Measurements from ENCODE around the gene SLC27A4. TPM values are rescaled to one million over a fixed set of nuclear protein-coding genes. Genes with fewer than 3 reads are reported as not detected.
A peak's percentile ranks its signal among the peaks of the same experiment; 100 is the strongest.

SLC27A4 gene
- total RNA-seq, result 18.5 and 46.8 TPM in 2 replicates

DNA sequence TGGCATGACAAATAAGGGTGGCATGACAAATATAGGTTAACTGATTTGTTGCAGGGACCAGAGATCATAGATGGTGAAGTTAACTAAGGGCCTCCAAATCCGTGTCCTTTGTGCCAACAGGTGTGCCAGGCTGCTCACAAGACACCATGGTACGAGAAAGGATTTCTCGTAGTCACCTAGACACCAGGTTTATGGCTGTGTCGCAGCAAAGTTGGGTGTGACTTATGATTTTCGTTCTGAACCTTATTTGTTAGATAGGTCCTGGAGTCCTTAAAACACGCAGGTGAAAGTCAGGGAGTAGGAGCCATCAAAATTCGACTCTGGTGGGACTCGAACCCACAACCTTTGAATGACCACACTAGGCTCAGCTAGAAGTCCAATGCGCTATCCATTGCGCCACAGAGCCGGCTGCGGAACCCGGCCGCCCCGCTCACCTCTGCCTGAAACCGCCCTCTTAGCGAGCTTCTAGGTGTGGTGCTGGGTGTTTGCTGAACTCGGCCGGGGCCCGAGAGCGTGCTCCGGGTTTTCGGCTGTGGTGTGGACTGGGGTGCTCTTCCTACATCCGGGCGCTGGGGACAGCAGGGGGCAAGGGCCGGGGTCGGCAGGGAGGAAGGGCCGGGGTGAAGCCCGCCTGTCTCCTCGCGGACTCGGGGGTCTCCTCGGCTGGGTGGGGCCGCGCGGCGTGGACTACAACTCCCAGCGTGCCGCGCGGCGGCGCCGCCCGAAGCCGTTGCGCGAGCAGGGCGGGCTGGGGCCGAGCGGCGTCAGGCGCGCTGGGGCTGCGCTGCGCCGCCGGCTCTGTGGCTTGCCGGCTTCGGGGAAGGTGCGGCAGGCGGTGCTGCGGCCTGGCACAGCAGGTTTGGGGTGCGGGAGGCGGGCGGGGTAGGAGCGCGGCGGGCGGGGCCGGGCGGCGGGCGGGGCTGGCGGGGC is at the start of gene SLC27A4:
SLC27A4 (plus strand) TSS at position 767 of the 930 bp plus-strand sequence. CDS start 2,606 bp downstream, outside the sequence.
- peak; percentile 79 to 83 for DNase-seq (ENCODE audit: low read depth in 2 of 2)

DNA sequence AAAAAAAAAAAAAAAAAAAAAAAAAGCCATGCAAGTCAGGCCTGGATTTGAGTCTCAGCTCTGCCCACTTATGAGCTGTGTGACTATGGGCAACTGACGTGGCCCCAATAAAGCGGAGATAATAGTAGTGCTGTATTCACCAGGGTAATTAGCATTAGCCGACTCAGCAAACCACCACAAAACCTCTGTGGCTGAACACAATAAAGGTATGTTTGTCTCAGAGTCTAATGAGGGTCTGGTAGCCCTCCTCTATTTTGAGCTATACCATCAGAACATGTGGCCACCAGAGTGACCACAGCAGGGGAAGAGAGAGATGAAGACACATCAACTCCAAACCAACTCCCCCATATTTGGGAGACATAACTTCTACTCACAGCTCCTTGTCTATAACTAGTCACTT is 48.3 kb upstream of the SLC27A4 start:
- no peak for DNase-seq (ENCODE audit: low read depth in 2 of 2)

DNA sequence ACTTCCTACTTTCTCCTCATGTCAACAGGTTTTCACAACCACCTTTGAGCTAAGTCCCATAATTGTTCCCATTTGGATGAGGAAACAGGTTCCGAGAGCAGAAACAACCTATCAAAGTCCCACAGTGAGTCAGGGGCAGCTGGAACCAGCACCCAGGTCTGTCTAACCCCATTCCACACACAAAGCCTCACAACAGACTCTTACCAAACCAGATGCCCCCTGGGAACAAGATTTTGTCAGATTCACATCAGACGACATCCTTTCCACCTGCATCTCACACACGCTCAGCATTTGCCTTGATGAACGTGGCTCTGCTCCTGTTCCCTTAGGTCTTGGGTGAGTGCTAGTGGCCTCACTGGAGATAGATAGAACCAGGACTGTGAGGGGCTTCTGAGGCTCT is 47.2 kb upstream of the SLC27A4 start:
- no peak for DNase-seq (ENCODE audit: low read depth in 2 of 2)

DNA sequence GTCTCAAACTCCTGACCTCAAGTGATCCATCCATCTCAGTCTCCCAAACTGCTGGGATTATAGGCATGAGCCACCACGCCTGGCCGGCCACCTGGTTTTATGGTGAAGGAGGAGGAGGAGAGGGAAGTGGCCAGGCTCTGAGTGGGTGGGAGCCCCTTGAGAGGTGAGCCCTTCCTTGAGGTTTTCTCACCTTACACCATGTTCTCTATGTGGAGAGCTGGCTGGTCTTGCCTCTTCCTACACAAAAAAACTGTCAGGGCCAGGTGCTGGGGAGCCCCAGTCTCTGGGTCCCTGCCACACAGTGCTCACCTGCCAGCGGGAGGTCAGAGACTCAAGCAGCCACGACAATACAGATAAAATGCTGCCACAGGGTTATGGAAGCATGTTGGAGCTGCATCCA is 46.2 kb upstream of the SLC27A4 start:
- no peak for DNase-seq (ENCODE audit: low read depth in 2 of 2)

DNA sequence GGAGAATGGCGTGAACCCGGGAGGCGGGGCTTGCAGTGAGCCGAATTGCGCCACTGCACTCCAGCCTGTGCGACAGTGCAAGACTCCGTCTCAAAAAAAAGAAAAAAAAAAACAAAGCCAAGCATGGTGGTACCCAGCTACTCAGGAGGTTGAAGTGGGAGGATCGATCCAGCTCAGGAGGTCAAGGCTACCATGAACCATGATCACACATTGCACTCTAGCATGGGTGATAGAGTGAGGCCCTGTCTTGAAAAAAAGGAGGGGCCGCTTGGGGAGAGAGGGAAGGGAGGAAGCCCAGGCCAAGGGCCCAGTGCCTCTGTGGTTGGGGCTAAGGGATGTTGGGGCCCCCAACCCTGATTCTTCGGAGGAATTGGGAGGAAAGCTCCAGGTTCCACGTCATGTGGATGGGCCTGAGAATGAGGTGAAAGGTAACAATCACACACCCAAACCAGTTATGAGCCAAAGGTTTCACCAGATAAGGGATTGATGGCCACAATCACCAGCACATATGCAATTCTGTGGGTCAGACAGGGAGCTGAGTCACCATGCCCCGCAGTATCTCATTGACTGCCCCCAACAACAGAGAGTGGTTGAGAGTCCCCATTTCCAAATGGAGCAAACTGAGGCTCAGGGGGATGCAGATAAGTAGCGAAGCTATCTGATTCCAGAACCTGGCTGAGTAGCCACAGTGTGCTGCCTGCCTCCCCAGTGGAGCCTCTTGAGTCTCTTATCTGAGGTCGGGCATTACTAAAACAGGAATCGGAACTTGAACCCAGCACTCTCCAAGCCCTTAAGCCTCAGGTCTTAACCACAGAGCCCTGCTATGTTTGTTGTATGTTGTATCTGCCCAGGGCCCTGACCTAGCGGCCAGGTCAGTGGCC is 43.7 kb upstream of the SLC27A4 start:
- DNase-seq (ENCODE audit: low read depth in 2 of 2), result no peak

DNA sequence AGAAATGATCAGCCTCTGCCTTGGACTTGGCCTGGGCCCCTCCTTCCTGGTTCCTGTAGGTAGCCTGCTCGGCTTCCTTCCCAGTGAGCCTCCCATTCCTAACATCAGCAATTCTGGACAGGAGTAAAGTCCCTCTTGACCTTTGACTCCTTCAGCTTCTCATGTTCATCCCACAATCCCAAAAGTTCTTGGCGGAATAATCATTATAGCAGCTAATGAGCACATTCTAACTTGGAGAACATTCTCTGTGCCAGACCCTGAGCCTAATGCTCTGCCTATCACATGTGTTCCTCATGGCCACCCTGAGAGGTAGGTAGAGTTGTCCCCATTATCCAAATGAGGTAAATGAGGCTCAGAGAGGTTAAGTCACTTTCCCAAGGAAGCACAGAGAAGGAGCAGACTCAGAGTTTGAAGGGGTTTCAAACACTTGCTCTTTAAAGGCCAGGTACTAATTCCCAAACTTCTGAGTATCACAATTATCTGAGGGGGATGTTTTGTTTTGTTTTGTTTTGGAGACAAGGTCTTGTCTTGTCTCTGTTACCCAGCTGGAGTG is 43.0 kb upstream of the SLC27A4 start:
- no peak for DNase-seq (ENCODE audit: low read depth in 2 of 2)

DNA sequence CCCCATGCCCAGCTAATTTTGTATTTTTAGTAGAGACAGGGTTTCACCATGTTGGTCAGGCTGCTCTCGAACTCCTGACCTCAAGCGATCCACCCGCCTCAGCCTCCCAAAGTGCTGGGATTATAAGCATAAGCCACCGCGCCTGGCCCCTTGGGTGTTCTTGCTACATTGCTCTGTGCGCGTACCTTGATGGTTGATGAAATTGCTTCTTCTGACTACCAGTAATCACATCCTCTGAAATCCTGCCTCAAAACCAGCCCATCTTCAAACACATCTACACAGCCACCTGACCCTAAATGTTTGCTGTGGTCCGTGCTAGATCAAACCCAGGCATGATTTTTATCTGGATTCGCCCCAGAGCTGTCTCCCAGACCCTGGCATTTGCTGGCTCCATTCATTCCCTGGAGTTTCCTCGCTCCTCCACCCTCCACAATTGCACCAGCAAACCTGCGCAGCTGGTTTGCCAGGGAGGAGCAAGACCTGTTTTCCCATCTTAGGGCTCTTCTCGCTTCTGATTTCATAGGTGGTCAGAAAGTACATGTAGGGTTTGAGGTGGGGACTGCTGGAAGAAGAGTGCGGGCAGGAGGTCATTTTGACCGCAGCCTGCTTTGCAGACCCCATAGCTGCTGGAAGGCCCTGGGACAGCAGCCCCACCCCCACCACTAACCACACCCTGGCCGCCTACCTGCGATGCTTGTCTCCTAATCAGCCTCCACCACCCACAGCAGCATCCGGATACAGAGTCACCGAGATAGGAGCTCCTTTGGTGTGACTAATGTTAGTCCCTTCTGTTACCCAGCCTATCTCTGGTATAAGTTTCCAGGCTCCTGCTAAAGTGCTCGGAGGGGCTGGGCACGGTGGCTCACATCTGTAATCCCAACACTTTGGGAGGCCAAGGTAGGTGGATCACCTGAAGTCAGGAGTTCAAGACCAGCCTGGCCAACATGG is 41.5 kb upstream of the SLC27A4 start:
- no peak for DNase-seq (ENCODE audit: low read depth in 2 of 2)

DNA sequence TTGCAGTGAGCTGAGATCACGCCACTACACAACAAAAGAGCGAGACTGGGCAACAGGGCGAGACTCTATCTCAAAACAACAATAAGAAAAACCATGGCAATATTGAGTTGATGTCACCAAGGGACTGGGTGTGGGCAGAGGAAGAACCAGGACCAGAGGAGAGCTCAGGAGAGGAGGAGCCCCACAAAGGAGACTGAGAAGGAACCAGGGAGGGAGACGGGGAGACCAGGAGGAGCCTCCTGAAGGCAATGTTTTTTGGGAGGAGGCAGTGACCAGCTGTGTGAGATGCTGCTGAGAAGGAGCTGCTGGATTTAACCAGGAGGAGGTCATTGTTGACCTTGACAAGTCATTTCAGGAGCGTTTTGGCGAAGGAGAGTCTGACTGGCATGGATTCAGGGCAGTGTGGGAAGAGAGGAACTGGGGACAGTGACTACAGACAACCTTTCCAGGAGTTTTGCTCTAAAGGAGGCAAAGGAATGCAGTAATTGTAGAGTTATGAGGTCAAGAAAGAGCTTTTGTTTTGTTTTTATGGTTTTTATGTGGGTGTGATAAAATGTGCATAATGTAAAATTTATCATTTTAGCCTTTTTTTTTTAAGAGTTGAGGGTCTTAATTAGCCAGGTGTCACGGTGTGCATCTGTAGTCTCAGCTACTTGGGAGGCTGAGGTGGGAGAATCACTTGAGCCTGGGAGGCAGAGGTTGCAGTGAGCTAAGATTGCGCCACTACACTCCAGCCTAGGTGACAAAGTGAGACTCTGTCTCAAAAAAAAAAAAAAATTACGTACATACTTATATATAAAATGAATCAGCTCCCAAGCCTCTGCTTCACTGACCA is 36.0 kb upstream of the SLC27A4 start:
- DNase-seq (ENCODE audit: low read depth in 2 of 2), result no peak

DNA sequence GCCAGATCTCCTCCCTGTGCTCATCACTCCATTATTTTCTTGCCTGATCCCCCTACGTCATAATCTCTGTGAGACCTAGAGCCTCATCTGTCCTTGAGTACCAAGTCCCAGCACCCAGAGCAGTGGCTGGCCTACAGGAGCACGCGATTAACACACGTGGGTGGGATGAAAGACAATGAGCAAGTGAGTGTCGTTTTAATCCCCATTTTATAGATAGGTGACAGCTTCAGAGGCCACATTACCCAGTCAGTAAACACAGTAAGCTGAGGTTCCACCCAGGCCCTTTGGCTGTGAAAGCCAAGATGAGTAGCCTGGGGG is 35.4 kb upstream of the SLC27A4 start:
- no peak for DNase-seq (ENCODE audit: low read depth in 2 of 2)

DNA sequence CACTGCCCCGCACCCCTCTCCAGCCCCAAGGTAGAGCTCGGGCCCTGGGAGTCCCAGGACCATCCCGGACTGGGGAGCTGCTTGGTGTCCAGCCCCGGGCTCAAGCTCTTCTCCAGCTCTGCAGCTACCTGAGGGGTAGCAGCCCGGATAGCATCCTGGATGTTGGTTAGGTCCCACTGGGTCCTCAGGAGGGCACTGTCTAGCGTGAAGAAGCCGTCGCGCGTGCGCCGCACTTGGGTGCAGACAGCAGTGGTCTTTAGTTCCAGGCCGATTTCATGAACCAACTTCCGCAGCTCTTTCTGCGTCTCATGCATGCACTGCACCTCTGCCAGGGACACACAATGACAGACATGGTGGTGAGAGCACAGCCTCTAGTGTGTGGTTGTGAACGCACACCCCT is 30.8 kb upstream of the SLC27A4 start:
- DNase-seq (ENCODE audit: low read depth in 2 of 2), result no peak

DNA sequence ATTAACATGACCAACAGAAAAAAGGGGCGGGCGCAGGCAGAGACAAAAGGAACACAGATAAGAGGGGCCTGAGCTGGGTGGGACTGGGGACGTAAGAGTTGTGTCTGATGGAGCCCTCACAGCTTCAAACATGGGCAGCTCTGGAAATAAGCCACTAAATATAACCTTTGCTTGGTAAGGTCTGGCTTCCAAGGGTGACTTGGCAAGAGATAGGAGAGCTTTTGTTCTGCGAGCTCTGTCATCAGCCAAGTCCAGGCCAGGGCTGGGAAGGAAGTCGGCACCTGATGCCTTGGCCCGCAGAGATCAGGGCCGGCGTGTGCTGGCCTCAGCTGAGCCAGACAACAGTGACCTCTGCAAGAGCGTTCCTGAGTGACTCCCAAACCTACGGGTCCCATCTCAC is 29.9 kb upstream of the SLC27A4 start:
- peak in 1 of 2 donors; percentile 53 for DNase-seq (ENCODE audit: low read depth in 2 of 2)

DNA sequence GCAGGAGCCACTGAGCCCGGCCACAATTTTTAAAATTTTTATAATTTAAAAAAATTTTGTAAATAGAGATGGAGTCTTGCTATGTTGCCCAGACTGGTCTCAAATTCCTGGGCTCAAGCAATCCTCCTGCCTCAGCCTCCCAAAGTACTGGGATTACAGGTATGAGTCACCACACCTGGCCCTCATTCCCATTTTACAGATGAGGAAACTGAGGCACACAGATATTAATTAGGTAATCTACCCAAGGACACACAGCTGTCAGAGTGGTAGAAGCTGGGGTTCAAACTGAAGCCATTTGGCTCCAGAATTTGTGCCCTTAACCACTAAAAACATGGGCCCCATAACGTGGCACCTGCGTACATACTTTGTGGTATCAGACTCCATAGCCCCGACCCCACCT is 25.6 kb upstream of the SLC27A4 start:
- DNase-seq (ENCODE audit: low read depth in 2 of 2), result no peak

DNA sequence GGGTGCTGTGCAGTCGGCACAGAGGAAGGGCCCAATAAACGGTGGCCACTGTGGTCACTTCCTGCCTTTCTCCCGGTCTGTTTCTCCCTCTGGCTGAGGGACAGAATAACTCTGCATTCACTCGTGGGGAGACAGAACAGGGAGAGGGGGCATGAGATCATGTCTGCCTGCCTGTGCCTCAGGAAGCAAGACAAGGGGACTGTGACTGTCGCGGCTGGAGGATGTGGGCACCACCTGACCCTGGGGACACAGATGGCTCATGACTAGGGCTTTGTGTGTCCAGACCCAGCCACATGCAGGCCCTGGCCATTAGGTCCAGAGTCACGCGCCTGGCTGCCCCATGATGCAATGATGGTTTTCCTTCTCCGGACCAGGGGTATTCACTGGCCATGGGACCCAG is 23.9 kb upstream of the SLC27A4 start:
- peak; percentile 24 to 55 for DNase-seq (ENCODE audit: low read depth in 2 of 2)

DNA sequence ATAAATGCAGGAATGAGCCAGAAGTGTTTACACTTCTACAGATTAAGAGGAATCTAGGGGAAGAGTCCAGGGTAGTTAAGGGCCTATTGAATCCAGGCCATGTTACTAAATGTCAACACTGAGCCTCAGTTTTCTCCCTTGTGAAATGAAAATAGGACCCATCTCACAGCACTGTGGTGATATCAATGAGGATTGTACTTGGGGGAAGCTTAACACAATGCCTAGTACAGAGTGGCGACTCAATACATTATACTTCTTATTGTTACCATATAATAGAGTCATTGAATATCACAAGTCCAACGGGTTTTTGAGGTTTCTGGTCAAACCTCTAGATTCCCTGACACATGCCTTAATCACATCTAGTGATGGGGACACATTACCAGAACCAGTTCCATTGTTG is 22.7 kb upstream of the SLC27A4 start:
- no peak for DNase-seq (ENCODE audit: low read depth in 2 of 2)

DNA sequence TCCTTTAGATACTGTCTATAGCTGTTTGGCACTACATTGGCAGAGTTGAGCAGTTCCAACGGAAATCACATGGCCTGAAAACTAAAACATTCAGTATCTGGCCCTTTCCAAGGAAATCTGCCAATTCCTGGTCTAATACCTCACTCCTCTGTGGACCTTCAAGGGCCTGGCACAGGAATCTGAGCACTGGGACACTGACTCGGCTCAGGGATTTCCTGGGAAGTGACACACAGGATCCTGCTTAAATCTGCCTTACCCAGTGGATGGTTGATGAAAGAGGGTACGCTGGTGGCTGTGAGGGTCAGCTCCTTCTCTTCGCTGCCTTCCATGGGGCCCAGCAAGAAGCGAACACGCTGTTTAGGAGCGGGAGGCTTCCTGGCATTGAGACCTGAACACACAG is 19.0 kb upstream of the SLC27A4 start:
- DNase-seq (ENCODE audit: low read depth in 2 of 2), result no peak

DNA sequence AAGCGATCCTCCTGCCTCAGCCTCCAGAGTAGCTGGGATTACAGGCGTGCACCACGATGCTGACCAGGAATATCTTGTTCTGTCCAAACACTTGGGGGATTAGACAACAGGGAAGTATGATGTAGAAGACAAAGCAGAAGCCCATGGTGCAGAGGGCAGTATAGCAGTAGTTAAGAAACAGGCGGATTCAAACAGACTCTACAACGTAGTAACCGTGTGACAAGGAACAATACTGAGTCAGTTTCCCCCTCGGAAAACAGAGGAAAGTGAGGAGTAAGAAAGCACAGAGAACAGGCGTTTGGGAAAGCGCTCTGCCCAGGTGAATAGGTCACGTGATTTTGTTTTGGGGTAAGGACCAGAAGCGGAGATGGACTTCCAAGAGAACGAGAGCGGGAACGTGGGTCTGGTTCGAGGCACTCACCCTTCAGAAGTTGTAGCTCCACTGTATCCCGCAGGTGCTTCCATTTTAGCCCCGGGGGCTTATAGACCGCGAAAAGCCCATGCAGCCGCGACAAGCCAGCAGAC is 18.4 kb upstream of the SLC27A4 start:
- no peak for DNase-seq (ENCODE audit: low read depth in 2 of 2)

DNA sequence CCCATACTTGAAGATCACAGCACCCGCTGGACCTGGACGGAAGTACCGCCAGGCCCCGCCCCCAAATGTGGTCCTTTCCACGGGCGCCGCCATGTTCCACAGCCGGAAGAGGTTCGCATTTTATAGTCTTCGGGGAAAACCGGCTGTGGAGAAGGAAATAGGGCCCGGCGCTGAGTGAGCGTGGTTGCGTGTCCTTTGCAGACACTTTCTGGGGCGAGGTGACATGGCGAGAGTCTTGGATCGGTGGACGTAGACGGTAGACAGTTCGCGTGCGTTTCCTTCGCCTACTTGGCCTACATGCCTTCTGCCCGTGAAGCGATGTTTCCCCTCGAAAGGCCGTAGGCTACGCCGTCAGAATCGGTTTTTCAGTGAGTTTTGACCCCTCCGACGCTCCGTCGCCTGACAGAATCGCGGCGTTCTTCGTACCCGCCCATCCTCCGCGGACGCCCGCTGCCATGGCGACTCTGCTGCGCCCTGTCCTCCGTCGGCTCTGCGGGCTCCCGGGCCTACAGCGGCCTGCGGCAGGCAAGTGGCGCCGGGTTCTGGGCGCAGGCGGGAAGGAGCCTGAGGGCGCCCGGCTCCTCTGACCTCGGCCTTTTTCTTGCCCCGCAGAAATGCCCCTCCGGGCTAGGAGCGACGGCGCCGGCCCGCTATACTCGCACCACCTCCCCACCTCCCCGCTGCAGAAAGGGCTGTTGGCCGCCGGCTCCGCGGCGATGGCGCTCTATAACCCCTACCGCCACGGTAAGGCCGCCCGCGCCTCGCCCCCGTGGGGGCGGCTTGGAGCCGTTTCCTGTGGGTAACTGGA is 17.7 kb upstream of the SLC27A4 start, which contains the start of the genes COQ4 and TRUB2:
COQ4 (plus strand) TSS at position 436 of the 808 bp plus-strand sequence; CDS start at position 456, 20 bp downstream.
TRUB2 (minus strand) TSS at position 44 of the 808 bp plus-strand sequence; CDS start at position 5, 39 bp downstream.
- peak; percentile 96 to 97 for DNase-seq (ENCODE audit: low read depth in 2 of 2)

DNA sequence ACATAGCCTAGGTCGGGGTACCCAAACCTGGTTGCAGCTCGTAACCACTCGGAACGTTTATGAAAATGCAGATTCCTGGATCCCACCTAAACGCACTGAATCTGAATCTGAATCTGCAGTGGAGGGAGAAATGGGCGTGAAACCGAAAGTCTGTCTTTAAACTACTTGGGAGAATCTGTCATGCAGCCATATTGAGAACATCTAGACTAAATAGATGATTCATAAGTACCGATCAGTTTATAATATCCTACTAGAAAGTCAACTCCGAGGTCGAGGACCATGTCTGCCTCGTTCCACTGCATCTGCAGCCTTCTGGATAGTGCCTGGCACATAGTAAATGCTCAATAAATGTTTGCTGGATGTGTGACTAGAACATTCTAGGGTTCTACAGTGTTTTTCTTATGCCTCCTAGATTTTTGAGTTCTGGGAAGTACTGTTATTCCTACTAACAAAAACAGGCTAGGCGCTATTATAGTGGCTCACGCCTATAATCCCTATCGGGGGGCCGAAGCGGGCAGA is 17.1 kb upstream of the SLC27A4 start:
- peak in 1 of 2 donors; percentile 58 for DNase-seq (ENCODE audit: low read depth in 2 of 2)

DNA sequence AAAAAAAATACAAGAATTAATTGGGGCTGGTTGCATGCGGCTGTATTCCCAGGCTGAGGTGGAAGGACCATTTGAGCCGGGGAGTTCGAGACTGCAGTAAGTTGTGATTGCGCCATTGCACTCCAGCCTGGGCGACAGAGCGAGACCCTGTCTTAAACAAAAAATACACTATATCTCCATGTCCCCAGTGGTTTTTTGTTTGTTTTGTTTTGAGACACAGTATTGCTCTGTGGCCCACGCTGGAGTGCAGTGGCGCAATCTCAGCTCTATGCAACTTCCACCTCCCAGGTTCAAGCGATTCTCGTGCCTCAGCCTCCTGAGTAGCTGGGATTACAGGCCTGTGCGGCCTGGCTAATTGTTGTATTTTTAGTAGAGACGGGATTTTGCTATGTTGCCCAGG is 16.5 kb upstream of the SLC27A4 start:
- no peak for DNase-seq (ENCODE audit: low read depth in 2 of 2)
